ENCODE results near the gene TFF1.

GRCh38 chr21:42337830-42338728, 28.3 kb downstream of the TFF1 start:
- TF ChIP-seq POLR2A (IDR thresholded peaks at IDR 0.05; ENCODE audit: low read depth, low read length) (no peak), CTCF (conservative IDR thresholded peaks at IDR 0.05; ENCODE audit: low read depth, low read length) (peak; percentile 41), MAZ (IDR thresholded peaks at IDR 0.05; ENCODE audit: borderline replicate concordance, low read depth, low read length) (no peak), RAD21 (IDR thresholded peaks at IDR 0.05; ENCODE audit: low read length) (no peak), FOS (IDR thresholded peaks at IDR 0.05; ENCODE audit: low read depth, low read length) (no peak), USF2 (IDR thresholded peaks at IDR 0.05; ENCODE audit: low read depth, low read length) (no peak), MAFK (IDR thresholded peaks at IDR 0.05; ENCODE audit: low read depth, low read length) (no peak), RCOR1 (IDR thresholded peaks at IDR 0.05; ENCODE audit: insufficient replicate concordance, low read length) (no peak)
